H1 (cell line): Measurements from ENCODE around the gene KLHL29. TPM values are rescaled to one million over a fixed set of nuclear protein-coding genes. Genes with fewer than 3 reads are reported as not detected.

Experiments used
- CTBP2 ChIP-seq: IDR thresholded peaks from 2 replicates; pipeline ENCODE4 v1.7.0; 2011; ENCODE audit warnings: borderline replicate concordance, mild to moderate bottlenecking, moderate library complexity, mixed read lengths, low read length; ENCODE audit not compliant: insufficient read depth, insufficient read length
- RXRA ChIP-seq: IDR thresholded peaks from 2 replicates; pipeline ENCODE4 v1.6.1; 2011; ENCODE audit warnings: low read depth, mild to moderate bottlenecking, low read length, moderate library complexity; ENCODE audit not compliant: insufficient read depth
- TAF1 ChIP-seq: IDR thresholded peaks from 2 replicates; pipeline ENCODE4 v1.6.1; 2011; ENCODE audit warnings: mild to moderate bottlenecking, low read depth, low read length
- USF2 ChIP-seq: IDR thresholded peaks from 2 replicates; pipeline ENCODE4 v1.6.1; 2011; ENCODE audit warnings: low read length, improper control_type of control experiment
- polyA plus RNA-seq, 7 experiments: library from polyadenylated mRNA; depleted of rRNA in 3 of 7; stranded (reverse) in 5 of 7; unstranded in 2 of 7; fragments of >200 nt in 5 of 7; fragments of 200-250 nt in 2 of 7; gene quantifications; 1 replicate in 5 of 7; 2 replicates in 1 of 7; 4 replicates in 1 of 7; pipeline versions ENCODE4 v1.2.1 to v1.2.3, GENCODE V29; 2011 to 2013; ENCODE audit warnings: missing spikeins in 2 of 7, mixed read lengths in 2 of 7
- total RNA-seq: library from RNA; stranded (reverse); fragmentation: NEBNext Ultra II Directional; extraction: Animal tissue kit (Norgen Biotek cat#: 25700); gene quantifications from 2 replicates; pipeline ENCODE4 v1.2.1, GENCODE V29; 2021

KLHL29 gene
- total and polyA plus RNA-seq, 2 of the 8 experiments (the other 6 are each of a cell fraction or from before 2014, with no cell fraction given), result 1.1 to 4.7 TPM

- no peak for TF ChIP-seq USF2
- TF ChIP-seq CTBP2, result no peak
- no peak for TF ChIP-seq TAF1
- TF ChIP-seq RXRA, result no peak
These were observed 238.1 kb downstream of the KLHL29 start (continued) for GRCh38 chr2:23622966-23623675.
